HG02623 (cell line): ENCODE measurements around the gene TBC1D13.
"Not testable (repeated sequence)": the region's sequence is repeated elsewhere in the genome, so short reads cannot be mapped to it uniquely, and the experiment has no call there.

Experiments
- ATAC-seq: cut with Tn5 transposase; IDR thresholded peaks from one replicate; pipeline ENCODE4 v1.9.1; 2021; ENCODE audit warnings: moderate library complexity; ENCODE audit not compliant: unreplicated experiment

The TBC1D13 gene

DNA sequence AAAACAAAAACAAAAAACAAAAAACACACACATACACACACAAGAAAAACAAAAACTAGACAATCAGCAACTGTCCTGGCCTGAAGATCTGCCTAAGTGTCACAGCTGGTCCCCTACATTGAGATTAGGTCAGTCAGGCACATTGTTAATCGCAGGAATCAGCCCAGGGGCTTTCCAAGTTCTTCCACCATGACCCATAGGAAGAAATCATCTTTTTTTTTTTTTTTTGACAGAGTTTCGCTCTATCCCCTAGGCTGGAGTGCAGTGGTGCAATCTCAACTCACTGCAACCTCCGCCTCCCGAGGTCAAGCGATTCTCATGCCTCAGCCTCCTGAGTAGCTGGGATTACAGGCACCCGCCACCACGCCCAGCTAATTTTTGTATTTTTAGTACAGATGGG is 56.1 kb downstream of the TBC1D13 start:
- ATAC-seq = not testable (repeated sequence)

DNA sequence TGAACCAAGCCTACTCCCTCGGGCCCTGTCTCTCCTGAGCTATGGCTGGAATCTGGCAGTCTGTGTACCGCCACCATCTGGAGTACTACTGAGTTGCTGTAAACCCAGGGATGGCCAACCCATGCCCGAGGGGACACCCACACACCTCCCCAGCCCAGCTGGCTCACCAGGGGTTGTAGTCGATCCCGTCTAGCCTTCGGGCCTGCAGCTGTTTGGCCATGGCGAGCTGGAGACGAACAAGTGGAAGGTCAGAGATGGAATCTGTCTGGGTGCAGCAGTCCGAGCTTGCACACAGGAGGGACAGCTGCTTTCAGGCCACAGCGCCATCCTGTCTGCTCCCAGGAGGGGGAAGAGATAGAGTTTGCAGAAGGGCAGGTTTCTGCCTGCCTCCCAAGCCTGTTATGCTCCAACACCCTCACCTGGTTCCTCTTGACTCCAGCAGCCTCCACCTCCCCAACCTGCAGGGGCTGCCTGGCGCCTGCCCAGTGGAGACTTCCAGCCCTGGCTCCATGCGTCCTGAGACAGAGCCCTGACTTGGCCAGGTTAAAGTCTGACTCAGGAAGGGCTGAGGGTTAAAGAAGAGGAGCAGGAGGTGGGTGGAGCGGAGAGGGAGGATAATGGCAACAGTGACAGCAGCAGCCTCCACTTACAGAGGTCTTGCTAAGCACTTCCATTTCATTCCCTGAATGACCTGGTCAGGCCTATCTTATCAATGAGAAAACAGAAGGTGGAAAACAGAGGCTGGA is 58.3 kb downstream of the TBC1D13 start:
- ATAC-seq = no peak

DNA sequence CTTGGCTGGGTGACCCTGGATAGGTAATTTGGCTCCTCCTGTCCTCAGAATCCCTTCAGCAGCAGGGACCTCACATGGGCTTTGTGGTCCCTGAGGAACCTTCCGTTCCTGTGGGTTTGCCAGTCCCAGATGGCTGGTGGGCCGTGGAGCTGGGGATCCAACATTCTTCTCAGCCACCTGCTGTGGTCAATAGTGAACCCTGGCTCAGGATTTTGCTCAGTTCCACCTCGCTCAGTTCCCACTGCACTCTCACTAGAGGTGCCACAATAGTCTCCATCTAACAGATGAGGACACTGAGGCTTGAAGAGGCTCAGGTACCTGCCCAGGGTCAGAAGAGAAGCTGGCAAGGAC is 59.6 kb downstream of the TBC1D13 start:
- ATAC-seq = no peak

GRCh38 chr9:128847803-128848202 is 60.8 kb downstream of the TBC1D13 start:
- no peak for ATAC-seq

- ATAC-seq = not testable (repeated sequence)
Observed at GRCh38 chr9:128851024-128851423, 64.0 kb downstream of the TBC1D13 start.

GRCh38 chr9:128851779-128852600 is 64.9 kb downstream of the TBC1D13 start:
- ATAC-seq = not testable (repeated sequence)

- not testable (repeated sequence) for ATAC-seq
Observed at GRCh38 chr9:128852646-128853045, 65.6 kb downstream of the TBC1D13 start.

DNA sequence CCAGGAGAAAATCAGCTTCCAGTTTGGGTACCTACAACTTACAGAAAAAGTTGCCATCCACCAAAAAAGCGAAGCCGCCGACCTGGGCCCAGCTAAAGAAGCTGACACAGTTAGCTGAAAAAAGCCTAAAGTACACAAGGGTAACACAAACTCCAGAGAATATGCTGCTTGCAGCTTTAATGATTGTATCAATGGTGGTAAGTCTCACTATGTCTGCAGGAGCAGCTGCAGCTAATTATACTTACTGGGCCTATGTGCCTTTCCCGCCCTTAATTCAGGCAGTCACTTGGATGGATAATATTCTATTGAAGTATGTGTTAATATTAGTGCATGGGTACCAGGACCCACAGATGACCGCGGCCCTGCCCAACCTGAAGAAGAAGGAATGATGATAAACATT is 67.4 kb downstream of the TBC1D13 start:
- ATAC-seq = not testable (repeated sequence)

DNA sequence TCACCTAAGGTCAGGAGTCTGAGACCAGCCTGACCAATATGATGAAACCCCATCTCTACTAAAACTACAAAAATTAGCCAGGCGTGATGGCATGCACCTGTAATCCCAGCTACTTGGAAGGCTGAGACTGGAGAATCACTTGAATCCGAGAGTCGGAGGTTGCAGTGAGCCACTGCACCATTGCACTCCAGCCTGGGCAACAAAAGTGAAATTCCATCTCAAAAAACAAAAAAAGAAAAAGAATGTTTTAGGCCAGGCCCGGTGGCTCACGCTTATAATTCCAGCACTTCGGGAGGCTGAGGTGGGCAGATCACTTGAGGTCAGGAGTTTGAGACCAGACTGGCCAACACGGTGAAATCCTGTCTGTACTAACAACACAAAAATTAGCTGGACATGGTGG is 71.4 kb downstream of the TBC1D13 start:
- not testable (repeated sequence) for ATAC-seq
